Ovary (tissue), 3 donors: ENCODE data around the gene PRKCQ.

ENCODE experiments used
- CTCF ChIP-seq, 3 donors: fragments of 450-650 bp in 2 of 3; fragments of 200-600 bp in 1 of 3; IDR thresholded peaks; one replicate each; pipeline versions ENCODE4 v1.5.1 to v1.8.0; 2016 to 2022; ENCODE audit warnings: antibody characterized with exemption in 3 of 3, mild to moderate bottlenecking in 1 of 3
- POLR2A ChIP-seq: fragments of 450-650 bp; IDR thresholded peaks from one replicate; pipeline ENCODE4 v1.6.1; 2017; ENCODE audit warnings: antibody characterized with exemption, mild to moderate bottlenecking, moderate library complexity
- donor health status: DM: no; HTN: no; CAD: no.

GRCh38 chr10:6525599-6526165, 54.4 kb downstream of the PRKCQ start:
- TF ChIP-seq CTCF (IDR thresholded peaks at IDR 0.05) (no peak), POLR2A (no peak)
